Stimulated activated CD8-positive, alpha-beta memory T cell treated with anti-CD3 and anti-CD28 coated beads, Interleukin-12 subunit alpha, Interleukin-12 subunit beta, amount 100 ng/mL, for 1 hour (primary cell): Measurements from ENCODE around the gene CPEB3.
"Not testable (repeated sequence)": the region's sequence is repeated elsewhere in the genome, so short reads cannot be mapped to it uniquely, and the experiment has no call there.

Experiments
- DNase-seq: peaks from one replicate; pipeline ENCODE4 v3.0.0-alpha.2; 2020; ENCODE audit warnings: low read depth

CPEB3 gene

GRCh38 chr10:92142512-92142911, 148.4 kb downstream of the CPEB3 start:
- DNase-seq = no peak

GRCh38 chr10:92141147-92141546, 149.7 kb downstream of the CPEB3 start:
- not testable (repeated sequence) for DNase-seq

GRCh38 chr10:92134049-92134448, 156.8 kb downstream of the CPEB3 start:
- DNase-seq = not testable (repeated sequence)

GRCh38 chr10:92131275-92131820, 159.5 kb downstream of the CPEB3 start:
- DNase-seq = no peak

GRCh38 chr10:92130622-92131274, 160.1 kb downstream of the CPEB3 start:
- no peak for DNase-seq

GRCh38 chr10:92126100-92126650, 164.7 kb downstream of the CPEB3 start:
- no peak for DNase-seq

GRCh38 chr10:92125144-92125543, 165.7 kb downstream of the CPEB3 start:
- no peak for DNase-seq

GRCh38 chr10:92124616-92125143, 166.2 kb downstream of the CPEB3 start:
- DNase-seq = no peak

GRCh38 chr10:92124020-92124419, 166.9 kb downstream of the CPEB3 start:
- DNase-seq = no peak

- no peak for DNase-seq
Measured at GRCh38 chr10:92122941-92123450, 167.9 kb downstream of the CPEB3 start.

- no peak for DNase-seq
Measured at GRCh38 chr10:92121686-92122492, 169.0 kb downstream of the CPEB3 start.

- no peak for DNase-seq
Measured at GRCh38 chr10:92119340-92119739, 171.5 kb downstream of the CPEB3 start.

- DNase-seq = not testable (repeated sequence)
Measured at GRCh38 chr10:92114917-92115316, 176.0 kb downstream of the CPEB3 start.

GRCh38 chr10:92113911-92114600, 176.8 kb downstream of the CPEB3 start:
- no peak for DNase-seq

- DNase-seq = no peak
Measured at GRCh38 chr10:92112462-92112861, 178.4 kb downstream of the CPEB3 start.

- DNase-seq = no peak
Measured at GRCh38 chr10:92111336-92111939, 179.4 kb downstream of the CPEB3 start.

GRCh38 chr10:92110039-92110794, 180.7 kb downstream of the CPEB3 start:
- no peak for DNase-seq

GRCh38 chr10:92108747-92109146, 182.1 kb downstream of the CPEB3 start:
- no peak for DNase-seq

- no peak for DNase-seq
Measured at GRCh38 chr10:92108120-92108519, 182.8 kb downstream of the CPEB3 start.

- DNase-seq = no peak
Measured at GRCh38 chr10:92103376-92104090, 187.3 kb downstream of the CPEB3 start.
